WERI-Rb-1 (cell line): ENCODE data around the gene LRP1-AS.

Experiments
- DNase-seq: peaks from one replicate; pipeline ENCODE4 v3.0.0-alpha.2; 2020
- H3K27ac ChIP-seq: fragments of 250-450 bp; sonication (Bioruptor Pico); 2 replicates; pipeline ENCODE4 v1.5.1; 2020; ENCODE audit warnings: mild to moderate bottlenecking, moderate library complexity
- H3K27me3 ChIP-seq: fragments of 250-450 bp; sonication (Bioruptor Pico); 2 replicates; pipeline ENCODE4 v1.5.1; 2021; ENCODE audit warnings: mild to moderate bottlenecking, low read depth, moderate library complexity; ENCODE audit not compliant: insufficient read depth, severe bottlenecking
- H3K36me3 ChIP-seq: fragments of 250-450 bp; sonication (Bioruptor Pico); 2 replicates; pipeline ENCODE4 v1.5.1; 2020; ENCODE audit warnings: mild to moderate bottlenecking, moderate library complexity
- H3K4me3 ChIP-seq: 2 replicates; pipeline ENCODE4 v1.5.1; 2011; ENCODE audit warnings: low read depth, mild to moderate bottlenecking, control low read depth, low read length
- H3K9me3 ChIP-seq: fragments of 250-450 bp; sonication (Bioruptor Pico); 2 replicates; pipeline ENCODE4 v1.5.1; 2021; ENCODE audit warnings: mild to moderate bottlenecking, moderate library complexity; ENCODE audit not compliant: severe bottlenecking
- CTCF ChIP-seq: IDR thresholded peaks from 2 replicates; pipeline ENCODE4 v1.5.1; 2011; ENCODE audit warnings: low read depth, mild to moderate bottlenecking, control low read depth, inconsistent platforms, low read length

LRP1-AS gene

GRCh38 chr12:57142121-57142520 is 5.3 kb downstream of the LRP1-AS start:
- no peak for TF ChIP-seq CTCF
- H3K27ac ChIP-seq = no peak overlapping the region
- no peaks in the 10 kb centered on the region; the same call in 1 of the 2 replicates for H3K36me3 ChIP-seq
- H3K27me3 ChIP-seq = no peaks in the 10 kb centered on the region
- H3K9me3 ChIP-seq = no peaks in the 10 kb centered on the region
- no peak overlapping the region for H3K4me3 ChIP-seq
- DNase-seq = no peak

- H3K9me3 ChIP-seq = no peaks in the 10 kb centered on the region
- no peak for DNase-seq
- H3K27me3 ChIP-seq = no peaks in the 10 kb centered on the region
- no peaks in the 10 kb centered on the region; the same call in 1 of the 2 replicates for H3K36me3 ChIP-seq
- H3K27ac ChIP-seq = no peak overlapping the region
- no peak for TF ChIP-seq CTCF
- H3K4me3 ChIP-seq = no peak overlapping the region
These were observed 6.2 kb downstream of the LRP1-AS start for GRCh38 chr12:57141249-57141648.

- no peak for TF ChIP-seq CTCF
- H3K9me3 ChIP-seq = no peaks in the 10 kb centered on the region
- H3K27ac ChIP-seq = no peak overlapping the region
- H3K27me3 ChIP-seq = no peaks in the 10 kb centered on the region
- DNase-seq = no peak
- no peaks in the 10 kb centered on the region; the same call in 1 of the 2 replicates for H3K36me3 ChIP-seq
- no peak overlapping the region for H3K4me3 ChIP-seq
These were observed 7.4 kb downstream of the LRP1-AS start for GRCh38 chr12:57139796-57140649.

GRCh38 chr12:57138526-57139272 is 8.7 kb downstream of the LRP1-AS start:
- H3K27ac ChIP-seq = no peak overlapping the region
- DNase-seq = no peak
- no peaks in the 10 kb centered on the region for H3K9me3 ChIP-seq
- H3K36me3 ChIP-seq = no peaks in the 10 kb centered on the region; the same call in 1 of the 2 replicates
- H3K27me3 ChIP-seq = no peaks in the 10 kb centered on the region
- TF ChIP-seq CTCF = no peak
- no peak overlapping the region for H3K4me3 ChIP-seq

GRCh38 chr12:57135527-57136326 is 11.7 kb downstream of the LRP1-AS start:
- TF ChIP-seq CTCF = no peak
- no peak overlapping the region for H3K4me3 ChIP-seq
- no peaks in the 10 kb centered on the region; the same call in 1 of the 2 replicates for H3K36me3 ChIP-seq
- H3K9me3 ChIP-seq = no peaks in the 10 kb centered on the region
- H3K27ac ChIP-seq = no peak overlapping the region
- no peak for DNase-seq
- H3K27me3 ChIP-seq = no peaks in the 10 kb centered on the region
